ENCODE measurements around the gene APOM.

The APOM gene

GRCh38 chr6:31677955-31678354 lies 22.3 kb downstream of the APOM start:
- no peak for DNase-seq (ENCODE audit: low read depth in 2 of 2, low spot score in 1 of 2)

- DNase-seq (ENCODE audit: low read depth in 2 of 2, low spot score in 1 of 2): peak in 1 of 2 donors; percentile 45
These were observed 24.8 kb downstream of the APOM start, which contains the start of gene LY6G5C for GRCh38 chr6:31680226-31681134. TSS of gene LY6G5C (minus strand) at chr6:31681067. CDS start at chr6:31680373, 694 bp downstream.

GRCh38 chr6:31681135-31681671 lies 25.5 kb downstream of the APOM start:
- no peak for DNase-seq (ENCODE audit: low read depth in 2 of 2, low spot score in 1 of 2)

GRCh38 chr6:31683591-31683990 lies 27.9 kb downstream of the APOM start:
- DNase-seq (ENCODE audit: low read depth in 2 of 2, low spot score in 1 of 2): no peak

GRCh38 chr6:31686483-31686882 lies 30.8 kb downstream of the APOM start:
- no peak for DNase-seq (ENCODE audit: low read depth in 2 of 2, low spot score in 1 of 2)

- no peak for DNase-seq (ENCODE audit: low read depth in 2 of 2, low spot score in 1 of 2)
These were observed 31.6 kb downstream of the APOM start for GRCh38 chr6:31687321-31687720.

GRCh38 chr6:31687860-31688693 lies 32.4 kb downstream of the APOM start:
- no peak for DNase-seq (ENCODE audit: low read depth in 2 of 2, low spot score in 1 of 2)

- no peak for DNase-seq (ENCODE audit: low read depth in 2 of 2, low spot score in 1 of 2)
These were observed 33.8 kb downstream of the APOM start for GRCh38 chr6:31689249-31690110.

GRCh38 chr6:31690231-31691077 lies 34.8 kb downstream of the APOM start:
- no peak for DNase-seq (ENCODE audit: low read depth in 2 of 2, low spot score in 1 of 2)

- DNase-seq (ENCODE audit: low read depth in 2 of 2, low spot score in 1 of 2): no peak
These were observed 35.4 kb downstream of the APOM start for GRCh38 chr6:31691078-31691463.

GRCh38 chr6:31691564-31692108 lies 35.9 kb downstream of the APOM start:
- no peak for DNase-seq (ENCODE audit: low read depth in 2 of 2, low spot score in 1 of 2)

- no peak for DNase-seq (ENCODE audit: low read depth in 2 of 2, low spot score in 1 of 2)
These were observed 36.7 kb downstream of the APOM start for GRCh38 chr6:31692353-31692752.

GRCh38 chr6:31692886-31693285 lies 37.2 kb downstream of the APOM start:
- DNase-seq (ENCODE audit: low read depth in 2 of 2, low spot score in 1 of 2): no peak

- DNase-seq (ENCODE audit: low read depth in 2 of 2, low spot score in 1 of 2): no peak
These were observed 37.8 kb downstream of the APOM start for GRCh38 chr6:31693535-31693934.

GRCh38 chr6:31697555-31697954 lies 41.9 kb downstream of the APOM start:
- DNase-seq (ENCODE audit: low read depth in 2 of 2, low spot score in 1 of 2): no peak

GRCh38 chr6:31700740-31701401 lies 45.2 kb downstream of the APOM start:
- no peak for DNase-seq (ENCODE audit: low read depth in 2 of 2, low spot score in 1 of 2)

- no peak for DNase-seq (ENCODE audit: low read depth in 2 of 2, low spot score in 1 of 2)
These were observed 46.1 kb downstream of the APOM start for GRCh38 chr6:31701666-31702404.

GRCh38 chr6:31702405-31702818 lies 46.7 kb downstream of the APOM start:
- DNase-seq (ENCODE audit: low read depth in 2 of 2, low spot score in 1 of 2): no peak
